NCI-H146 treated with DMSO at 0.1 percent for 48 hours (cell line): Measurements from ENCODE around the gene SH3BP1.

ENCODE experiments used
- DNase-seq: peaks from one replicate; lab custom pipeline; 2025; ENCODE audit not compliant: unreplicated experiment; lab: John Stamatoyannopoulos, UW

The SH3BP1 gene

DNA sequence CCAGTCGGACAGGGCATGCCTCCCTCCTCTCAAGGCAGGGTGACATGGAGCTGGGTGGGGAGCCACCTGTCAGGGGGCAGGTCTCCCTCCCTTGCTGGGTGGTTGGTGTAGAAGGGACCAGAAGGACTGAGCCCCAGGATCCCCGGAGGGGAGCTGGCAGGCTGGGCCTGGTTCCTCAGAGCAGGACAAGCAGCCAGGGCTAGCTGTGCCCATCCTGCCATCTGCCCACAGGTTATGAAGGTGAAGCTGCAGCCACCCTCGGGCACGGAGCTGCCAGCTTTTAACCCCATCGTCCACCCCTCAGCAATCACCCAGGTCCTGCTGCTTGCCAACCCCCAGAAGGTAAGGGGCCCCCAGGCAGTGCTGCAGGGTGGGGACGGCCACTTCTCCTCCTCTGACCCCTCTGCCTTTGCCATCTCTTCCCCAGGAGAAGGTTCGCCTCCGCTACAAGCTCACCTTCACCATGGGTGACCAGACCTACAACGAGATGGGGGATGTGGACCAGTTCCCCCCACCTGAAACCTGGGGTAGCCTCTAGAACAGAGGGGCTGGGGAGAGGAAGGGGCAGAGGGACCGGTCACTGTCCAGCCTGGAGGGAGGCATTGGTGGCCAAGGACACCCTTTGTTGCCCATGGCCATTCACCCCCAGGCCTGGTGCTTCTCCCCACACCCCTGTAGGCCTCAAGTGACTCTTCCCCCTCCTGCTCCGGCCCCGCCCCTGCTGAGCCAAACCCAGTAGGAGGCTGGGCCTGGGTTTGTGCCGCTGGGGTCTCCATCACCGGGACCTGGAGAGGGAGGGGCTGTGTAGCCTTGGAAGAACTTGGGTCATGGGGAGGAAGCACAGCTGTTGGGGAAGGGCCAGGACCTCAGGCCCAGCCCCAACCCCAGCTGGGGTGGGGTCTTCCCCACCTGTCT, 7.0 kb upstream of the SH3BP1 start:
- no peak for DNase-seq

DNA sequence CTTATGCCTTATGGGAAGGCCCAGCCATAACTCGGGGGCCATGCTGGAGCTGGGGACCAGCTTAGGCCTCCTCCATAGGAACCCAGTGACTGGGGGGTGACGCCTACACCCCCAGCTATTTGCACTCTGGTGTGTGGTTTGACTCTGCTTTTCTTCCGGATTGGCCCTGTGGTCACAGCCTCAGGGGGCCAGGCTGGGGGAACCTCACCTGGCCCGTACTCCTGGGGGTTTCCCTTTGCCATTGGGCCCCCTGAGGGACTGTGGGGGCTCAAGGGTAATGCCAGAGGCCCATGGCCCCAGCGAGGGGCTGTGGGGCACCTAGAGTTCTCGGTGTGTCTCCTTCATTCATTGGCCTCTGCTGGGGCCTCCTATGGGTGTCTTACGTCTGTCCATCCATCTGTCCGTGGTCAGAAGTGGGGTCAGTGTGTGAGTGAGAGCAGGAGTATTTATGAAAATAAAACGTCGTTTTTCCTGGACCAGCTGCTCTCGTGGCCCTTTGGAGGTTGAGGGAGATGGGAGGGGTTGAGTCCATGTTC, 6.3 kb upstream of the SH3BP1 start:
- no peak for DNase-seq

DNA sequence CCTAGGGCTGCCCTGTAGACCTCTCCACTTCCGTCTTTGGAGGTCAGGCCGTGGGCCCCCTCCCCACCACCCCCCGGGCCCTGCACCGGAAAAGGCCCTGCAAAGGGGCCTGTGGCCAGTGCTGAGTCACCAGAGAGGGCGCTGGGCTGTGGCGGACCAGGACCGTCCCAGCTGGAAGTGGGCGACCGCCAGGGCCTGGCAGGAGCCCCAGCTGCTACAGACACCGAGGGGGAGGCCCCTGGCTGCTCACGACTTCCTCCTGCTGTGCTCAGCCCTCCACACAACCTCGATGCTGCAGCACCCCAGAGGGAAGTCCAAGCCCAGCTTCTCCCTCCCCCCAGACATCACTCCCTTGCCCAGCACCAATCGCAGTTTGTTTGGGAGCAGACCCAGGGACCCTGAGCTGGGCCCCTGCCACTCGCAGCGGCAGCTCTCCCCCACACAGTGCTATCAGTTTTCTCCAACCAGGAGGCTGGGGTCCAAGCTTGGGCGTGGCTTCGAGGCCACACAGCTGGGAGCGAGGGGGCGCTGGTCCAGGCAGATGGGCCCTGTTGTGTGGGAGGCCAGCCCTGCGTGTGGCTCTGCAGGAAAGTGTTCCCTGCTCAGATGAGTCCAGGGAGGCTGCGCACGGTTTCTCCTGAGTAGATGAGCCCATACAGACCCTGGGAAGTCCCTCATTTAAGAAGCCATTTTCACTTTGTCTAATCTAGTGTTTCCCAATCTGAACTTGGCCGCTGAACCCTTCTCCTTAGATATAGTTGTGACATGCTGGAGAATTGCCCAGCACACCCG, 5.6 kb upstream of the SH3BP1 start:
- DNase-seq: no peak

DNA sequence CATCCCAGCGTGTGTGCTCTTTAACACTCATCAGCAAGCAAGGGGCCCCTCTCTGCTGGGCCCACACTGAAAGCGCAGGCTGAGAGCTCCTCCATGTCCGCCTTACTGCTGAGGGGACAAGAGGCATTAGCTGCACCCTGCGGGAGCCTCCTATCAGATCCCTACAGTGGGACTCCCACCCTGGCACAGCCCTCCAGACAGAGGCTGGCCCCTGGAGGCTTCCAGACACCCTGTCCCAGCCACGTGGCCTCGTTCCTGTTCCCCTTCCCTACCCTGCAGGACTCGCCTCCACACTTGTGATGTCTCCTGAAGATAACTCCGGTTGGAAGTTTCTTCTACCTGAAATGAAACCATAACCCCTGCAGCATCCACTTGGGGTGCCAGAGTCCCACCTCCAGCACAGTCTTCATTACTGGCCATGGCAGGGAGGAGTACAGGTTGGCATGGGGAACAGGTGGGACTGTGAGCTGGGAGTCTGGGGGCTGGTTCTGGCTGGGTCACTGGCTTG, 5.0 kb upstream of the SH3BP1 start:
- no peak for DNase-seq

DNA sequence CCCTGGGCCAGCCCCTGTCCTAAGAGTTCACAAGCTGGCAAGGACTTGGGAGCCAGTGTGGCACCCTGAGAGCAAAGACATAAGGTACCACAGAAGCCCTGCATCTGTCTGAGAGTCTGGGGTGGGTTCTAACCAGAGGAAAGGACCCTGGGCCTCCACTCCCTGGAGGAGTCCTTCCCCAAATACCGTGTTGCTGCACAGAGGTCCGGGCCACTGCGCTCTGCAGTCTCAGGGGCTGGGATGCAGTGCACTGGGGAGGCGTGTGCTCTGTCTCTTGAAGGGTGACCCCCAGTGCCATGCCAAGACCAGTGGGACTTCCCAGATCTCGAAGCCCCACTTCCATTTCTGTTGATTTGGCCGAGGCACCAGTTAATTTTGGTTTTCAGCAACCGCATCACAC, 4.3 kb upstream of the SH3BP1 start:
- DNase-seq: no peak

DNA sequence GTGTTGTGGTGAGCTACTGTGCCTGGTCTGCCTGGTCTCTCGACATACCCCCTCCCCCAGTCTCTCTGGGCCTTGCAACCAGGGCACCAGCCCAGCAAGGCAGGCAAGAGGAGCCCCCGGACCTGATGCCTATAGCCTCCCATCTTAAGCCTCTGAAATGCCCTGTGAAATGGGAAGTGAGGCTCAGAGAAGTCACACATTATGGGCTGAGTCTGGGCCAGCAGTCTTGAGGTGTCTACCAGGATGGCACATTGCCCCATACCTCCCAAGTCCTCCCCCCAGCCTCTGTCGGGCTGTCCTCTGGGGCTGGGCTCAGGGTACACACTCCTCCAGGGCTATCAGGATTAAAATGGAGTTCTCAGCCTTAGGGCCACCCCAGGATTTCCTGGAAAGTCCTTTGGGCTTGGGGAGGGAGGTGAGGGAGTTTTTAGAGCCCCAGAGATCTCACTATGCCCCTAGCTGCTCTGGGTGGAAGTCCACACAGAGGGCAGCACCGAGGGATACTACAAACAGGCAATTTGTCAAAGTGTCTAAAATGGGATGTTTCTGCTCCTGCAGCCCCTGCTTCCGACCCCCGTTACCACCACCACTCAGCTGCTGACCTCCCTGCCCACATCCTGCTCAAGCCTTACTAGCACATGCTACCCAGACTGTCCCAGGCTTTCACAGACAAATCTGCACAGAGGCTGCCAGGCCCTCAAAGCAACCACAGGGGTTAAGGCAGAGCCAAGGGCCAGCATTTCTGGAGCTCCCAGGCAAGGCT, 3.1 kb upstream of the SH3BP1 start:
- no peak for DNase-seq

DNA sequence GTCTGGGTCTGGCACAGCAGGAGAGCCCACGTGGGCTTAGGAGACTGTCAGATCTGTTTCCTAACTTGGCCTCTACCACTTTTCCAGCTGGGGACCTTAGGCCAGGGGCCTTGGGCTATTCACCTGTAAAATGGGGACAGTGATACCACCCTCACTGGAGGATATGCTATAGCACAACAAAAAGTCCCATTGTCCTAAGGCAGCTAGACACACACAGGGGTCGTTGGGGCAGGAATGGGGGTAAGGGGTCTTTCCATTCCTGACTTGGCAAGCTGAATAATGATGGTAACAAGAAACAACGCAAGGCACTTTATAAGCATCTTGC, 2.6 kb upstream of the SH3BP1 start:
- no peak for DNase-seq

DNA sequence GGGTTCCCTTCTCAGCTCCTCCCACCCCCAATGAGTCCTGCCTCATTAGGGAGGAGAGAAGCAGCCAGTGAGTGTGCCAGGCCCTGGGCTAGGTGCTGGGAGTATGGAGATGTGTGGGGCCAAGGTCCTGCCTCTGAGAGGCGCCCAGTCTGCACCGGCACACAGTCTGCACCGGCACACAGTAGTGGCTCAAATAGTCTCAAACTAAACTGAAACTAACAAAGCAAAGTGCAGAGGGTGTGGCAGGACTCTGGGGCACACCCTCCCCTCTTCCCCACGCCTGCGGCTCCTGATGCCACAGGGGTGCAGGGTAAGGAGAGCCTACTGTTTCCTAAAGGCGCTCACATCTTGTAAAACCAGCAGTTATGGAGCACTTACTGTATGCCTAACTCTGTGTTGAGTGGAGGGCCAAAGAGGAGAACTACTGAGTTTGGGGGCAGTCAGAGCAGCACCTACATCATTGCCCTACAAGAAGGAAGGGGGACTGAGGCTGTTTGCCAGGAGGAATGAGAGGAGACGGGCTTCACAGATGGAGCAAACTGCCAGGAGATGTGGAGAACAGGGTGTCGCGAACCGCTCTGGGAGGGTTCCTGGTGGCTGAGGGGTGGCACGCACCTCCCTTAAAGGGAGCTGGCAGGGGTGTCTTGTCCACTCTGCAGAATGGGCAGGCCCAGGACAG, 939 bp upstream of the SH3BP1 start:
- no peak for DNase-seq

DNA sequence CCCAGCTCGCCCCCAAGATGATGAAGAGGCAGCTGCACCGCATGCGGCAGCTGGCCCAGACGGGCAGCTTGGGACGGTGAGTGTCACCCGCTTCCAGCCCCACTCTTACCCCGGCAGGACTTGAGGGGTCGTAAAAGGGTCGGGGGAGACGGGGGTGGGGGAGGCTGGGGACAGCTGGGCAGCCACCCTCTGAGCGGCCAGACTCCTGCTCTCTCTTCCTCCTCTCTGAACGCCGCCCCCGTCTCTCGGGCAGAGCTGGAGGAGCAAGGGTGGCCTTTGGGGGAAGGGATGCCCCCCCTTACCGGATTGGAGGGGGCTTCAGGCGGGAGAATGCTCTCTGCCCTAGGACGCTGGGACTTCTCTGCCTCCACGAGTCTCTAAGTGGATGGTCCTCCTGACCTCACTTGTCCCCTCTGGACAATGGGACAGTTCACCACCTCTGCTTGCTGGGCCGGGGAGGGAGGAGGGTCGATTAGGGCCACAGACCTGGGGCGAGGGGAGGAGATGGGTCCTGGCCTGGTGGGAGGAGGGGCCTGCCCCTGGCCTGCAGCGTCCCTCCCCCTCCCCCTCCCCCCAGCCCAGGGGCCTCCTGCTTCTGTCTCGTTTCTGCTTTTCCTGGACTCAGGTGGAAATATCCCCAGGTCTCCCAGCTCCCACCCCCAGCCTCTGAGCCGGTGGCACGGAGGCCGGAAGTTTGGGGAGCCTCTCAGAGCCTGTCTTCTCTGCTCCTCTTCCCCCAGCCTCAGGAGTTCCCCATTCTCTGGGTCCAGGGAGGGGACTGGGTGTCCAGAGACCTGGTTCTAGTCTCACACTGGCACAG, 512 bp downstream of the SH3BP1 start:
- DNase-seq: no peak

DNA sequence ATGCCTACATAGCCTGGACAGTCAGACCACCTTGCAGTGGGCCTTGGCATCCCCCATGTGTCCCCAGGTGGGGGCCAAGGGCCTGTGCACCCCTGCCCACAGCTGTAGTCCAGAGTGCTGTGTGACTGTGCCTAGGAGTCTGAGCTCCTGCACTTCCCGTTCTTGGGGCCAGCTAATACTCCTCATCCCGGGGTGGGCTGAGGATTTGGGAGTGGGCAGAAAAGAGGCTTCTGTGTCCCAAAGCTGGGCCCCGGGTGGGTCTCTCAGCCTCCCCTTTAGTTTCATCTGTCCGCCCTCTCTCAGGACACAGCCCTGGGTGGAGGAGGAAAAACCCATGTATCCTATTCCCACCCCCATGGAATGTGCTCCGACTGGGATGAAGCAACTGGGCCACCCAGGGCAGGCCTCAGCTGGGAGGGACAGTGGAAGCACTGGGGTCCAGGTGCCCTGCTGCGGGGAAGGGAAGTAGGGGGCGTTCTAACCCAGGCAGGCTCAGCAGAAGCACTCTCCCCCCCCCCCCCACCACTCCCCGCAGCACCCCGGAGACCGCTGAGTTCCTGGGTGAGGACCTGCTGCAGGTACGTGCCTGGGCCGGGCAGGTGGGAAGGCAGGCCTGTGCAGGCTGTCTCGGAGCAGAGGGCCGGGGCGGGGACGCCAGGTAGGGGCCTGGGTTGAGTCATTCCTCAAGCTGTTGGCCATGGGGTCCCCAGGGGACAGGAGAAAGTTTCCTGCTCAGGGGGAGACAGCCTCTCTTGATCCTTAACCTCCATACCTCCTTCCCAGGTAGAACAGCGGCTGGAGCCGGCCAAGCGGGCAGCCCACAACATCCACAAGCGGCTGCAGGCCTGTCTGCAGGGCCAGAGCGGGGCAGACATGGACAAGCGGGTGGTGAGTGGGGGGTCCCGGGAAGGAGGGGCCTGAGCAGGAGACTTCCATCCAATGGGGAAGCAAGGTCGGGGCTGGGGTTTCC, 1.4 kb downstream of the SH3BP1 start:
- no peak for DNase-seq

DNA sequence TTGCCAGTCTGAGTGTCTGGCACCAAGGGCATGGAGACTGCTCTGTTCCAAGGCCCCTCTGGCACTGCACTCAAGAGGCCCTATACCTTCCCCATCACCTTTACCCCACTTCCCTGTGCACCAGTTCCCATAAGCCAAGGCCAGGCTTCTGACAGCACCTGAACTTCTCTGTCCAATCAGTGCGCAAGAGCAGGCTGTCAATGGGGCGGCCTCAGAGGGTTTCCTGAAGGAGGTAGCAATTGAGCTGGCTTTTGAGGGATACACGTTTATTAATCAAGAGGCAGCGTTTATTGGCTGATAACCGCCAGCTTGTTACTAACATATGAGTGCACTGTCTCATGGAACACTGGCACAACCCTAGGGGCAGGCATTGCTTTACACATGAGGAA, 2.1 kb downstream of the SH3BP1 start:
- no peak for DNase-seq

DNA sequence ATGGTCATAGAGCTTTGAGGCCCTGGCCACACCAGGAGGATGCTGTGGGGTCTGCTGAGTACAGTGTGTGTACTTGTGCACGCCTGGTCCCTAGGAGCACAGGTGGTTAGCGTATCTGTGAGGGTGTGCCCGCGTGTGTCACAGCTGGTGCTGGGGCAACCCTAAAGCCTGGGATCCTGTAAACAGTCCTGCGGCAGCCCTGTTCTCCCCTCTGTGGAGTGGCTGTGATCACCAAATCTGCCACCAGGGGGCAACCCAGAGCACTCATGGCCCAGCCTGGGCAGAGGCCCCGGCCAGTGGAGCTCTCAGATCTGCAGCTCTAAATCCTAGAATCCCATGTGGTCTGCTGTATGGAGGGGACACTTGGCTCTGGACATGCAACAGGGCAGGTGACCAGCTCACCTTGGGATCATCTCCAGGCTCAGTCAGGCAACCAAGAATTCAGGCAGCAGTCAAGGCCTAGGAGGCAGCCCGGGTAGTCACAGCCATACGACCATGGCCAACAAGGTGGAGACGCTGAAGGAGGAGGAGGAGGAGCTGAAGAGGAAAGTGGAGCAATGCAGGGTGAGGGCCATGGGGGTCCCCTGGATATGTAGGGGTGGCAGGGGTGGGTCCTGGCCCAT, 3.9 kb downstream of the SH3BP1 start:
- DNase-seq: no peak

DNA sequence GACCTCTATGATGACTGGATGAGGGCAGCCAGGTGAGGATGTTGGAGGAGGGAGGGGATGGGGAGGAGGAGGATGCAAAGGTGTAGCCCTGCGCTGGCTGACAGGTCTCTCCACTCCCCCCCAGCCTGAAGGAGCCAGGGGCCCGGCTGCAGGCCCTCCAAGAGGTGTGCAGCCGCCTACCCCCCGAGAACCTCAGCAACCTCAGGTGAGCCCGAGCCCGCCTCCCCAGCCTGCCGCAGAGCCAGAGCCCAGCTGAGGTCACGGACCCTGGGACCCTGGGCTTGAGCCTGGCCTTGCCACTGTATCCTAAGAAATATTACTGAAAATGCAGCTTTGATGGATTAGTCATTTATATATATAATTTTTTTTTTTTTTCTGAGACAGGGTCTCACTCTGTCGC, 7.8 kb downstream of the SH3BP1 start:
- no peak for DNase-seq

DNA sequence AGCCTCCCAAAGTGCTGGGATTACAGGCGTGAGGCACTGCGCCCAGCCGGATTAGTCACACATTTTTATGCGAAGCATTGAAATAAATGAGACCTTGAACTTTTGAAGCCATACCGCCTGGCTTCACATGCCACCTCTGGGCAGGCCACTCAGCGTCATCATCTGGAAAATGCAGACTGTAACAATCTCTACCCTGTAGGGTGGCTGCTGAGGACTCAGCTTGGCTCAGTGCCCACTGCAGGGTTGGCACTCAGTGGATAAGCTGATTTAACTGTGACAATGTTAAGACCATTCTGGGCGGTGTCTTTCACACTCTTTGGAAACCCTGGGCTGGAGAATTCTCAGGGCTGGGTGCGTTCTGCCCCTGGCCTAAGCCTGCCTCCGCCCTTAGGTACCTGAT, 8.5 kb downstream of the SH3BP1 start:
- DNase-seq: no peak

DNA sequence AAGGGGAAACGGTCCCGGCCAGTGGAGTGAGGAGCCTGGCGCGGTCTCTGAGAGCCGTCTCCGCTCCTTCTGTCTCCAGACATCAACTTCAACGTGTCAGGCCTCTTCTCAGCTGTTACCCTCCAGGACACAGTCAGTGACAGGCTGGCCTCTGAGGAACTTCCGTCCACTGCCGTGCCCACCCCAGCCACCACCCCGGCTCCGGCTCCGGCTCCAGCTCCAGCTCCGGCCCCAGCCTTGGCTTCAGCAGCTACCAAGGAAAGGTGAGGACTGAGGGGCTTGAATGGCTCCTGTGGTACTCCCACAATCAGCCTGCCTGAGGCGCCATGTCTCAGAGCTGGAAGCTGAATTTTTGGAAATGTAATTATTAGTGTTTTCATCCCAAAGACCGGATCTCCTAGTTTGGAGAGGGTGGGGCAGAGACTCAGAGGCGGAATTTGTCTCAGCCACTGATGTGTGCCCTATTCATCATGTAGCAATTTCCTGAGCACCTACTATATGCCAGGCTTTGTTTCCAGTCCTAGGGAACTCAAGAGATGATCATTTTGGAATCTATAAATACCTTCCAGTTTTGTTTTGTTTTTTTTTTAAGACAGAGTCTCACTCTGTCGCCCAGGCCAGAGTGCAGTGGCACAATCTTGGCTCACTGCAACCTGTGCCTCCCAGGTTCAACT, 11.1 kb downstream of the SH3BP1 start:
- no peak for DNase-seq

DNA sequence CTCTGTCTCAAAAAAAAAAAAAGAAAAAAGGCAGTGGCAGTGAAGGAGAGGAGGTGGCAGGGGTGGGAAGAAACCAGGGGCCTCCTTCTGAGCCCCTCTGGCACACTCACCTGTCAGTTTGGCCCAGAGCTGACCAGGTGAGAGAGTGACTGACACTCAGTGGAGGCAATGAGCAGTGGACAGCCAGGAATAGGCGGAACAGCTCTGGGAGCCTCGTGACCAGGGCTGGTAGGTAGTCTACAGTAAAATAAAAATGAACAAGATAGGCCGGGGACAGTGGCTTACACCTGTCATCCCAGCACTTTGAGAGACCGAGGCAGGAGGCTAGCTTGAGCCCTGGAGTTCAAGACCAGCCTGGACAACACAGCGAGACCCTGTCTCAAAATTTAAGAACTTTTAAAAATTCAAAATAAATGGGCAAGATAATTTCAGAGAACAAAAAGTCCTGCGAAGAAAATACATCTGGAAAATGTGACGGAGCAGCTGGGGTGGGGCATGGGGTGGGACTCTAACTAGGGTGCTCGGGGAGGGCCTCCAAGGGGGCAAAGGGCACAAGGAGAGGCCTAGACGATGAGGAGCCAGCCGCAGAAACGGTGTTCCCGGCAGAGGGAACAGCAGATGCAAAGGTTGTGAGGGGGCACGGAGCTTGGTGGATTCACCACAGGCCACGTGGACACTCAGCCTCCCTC, 15.2 kb downstream of the SH3BP1 start:
- DNase-seq: no peak

DNA sequence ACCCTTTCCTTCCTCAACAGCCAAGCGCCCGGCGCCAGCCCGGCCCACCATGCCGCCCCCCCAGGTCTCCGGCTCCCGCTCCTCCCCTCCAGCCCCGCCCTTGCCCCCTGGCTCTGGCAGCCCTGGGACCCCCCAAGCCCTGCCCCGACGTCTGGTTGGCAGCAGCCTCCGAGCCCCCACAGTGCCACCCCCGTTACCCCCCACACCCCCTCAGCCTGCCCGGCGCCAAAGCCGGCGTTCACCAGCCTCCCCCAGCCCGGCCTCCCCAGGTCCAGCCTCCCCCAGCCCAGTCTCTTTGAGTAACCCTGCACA, 15.7 kb downstream of the SH3BP1 start:
- DNase-seq: no peak
